Panc1 (cell line): ENCODE results near the gene YAP1. TPM values are rescaled to one million over a fixed set of nuclear protein-coding genes. Genes with fewer than 3 reads are reported as not detected.

Experiments
- ATAC-seq: fragments of 200-7000 bp; cut with Tn5 transposase; 2 replicates; pipeline ENCODE4 v1.9.1; 2020; ENCODE audit warnings: mild to moderate bottlenecking, moderate library complexity
- BruUV-seq: library from RNA; stranded (reverse); fragments of 400-500 nt; replicated peaks from 2 replicates; lab custom pipeline; 2021; lab: Mats Ljungman, UMichigan
- CTCF ChIA-PET: fragments of 300-600 bp; sonication (Branson Sonifier 250); formaldehyde crosslinking; loops from one replicate; lab custom pipeline; 2022; ENCODE audit warnings: antibody characterized with exemption; lab: Charles Lee
- POLR2A ChIA-PET: fragments of 300-600 bp; sonication (Branson Sonifier 250); formaldehyde crosslinking; loops from one replicate; lab custom pipeline; 2022; ENCODE audit warnings: antibody characterized with exemption; lab: Charles Lee
- DNase-seq: peaks from one replicate; pipeline ENCODE4 v3.0.0-alpha.2; 2010; ENCODE audit warnings: low read depth, low spot score
- H3K27ac ChIP-seq: 2 replicates; pipeline ENCODE4 v1.5.1; 2011; ENCODE audit warnings: mild to moderate bottlenecking, low read length, inconsistent platforms
- H3K27me3 ChIP-seq: fragments of 200-500 bp; sonication (Bioruptor generic); 2 replicates; pipeline ENCODE4 v1.6.0; 2014; ENCODE audit warnings: low read length, inconsistent platforms; ENCODE audit not compliant: control insufficient read depth, insufficient read depth
- H3K36me3 ChIP-seq: fragments of 200-500 bp; sonication (Bioruptor generic); 2 replicates; pipeline ENCODE4 v1.5.1; 2014; ENCODE audit warnings: inconsistent platforms, mild to moderate bottlenecking, low read length, moderate library complexity; ENCODE audit not compliant: control insufficient read depth, insufficient read depth
- H3K4me1 ChIP-seq: 2 replicates; pipeline ENCODE4 v1.5.1; 2011; ENCODE audit warnings: inconsistent platforms, mild to moderate bottlenecking, low read length, moderate library complexity; ENCODE audit not compliant: control insufficient read depth, insufficient read depth
- H3K4me3 ChIP-seq, 2 experiments: 2 replicates each; pipeline ENCODE4 v1.5.1; 2011 to 2012; ENCODE audit warnings: low read depth in 2 of 2, low read length in 2 of 2, mild to moderate bottlenecking in 2 of 2, inconsistent platforms in 1 of 2, moderate library complexity in 1 of 2
- H3K9me3 ChIP-seq: fragments of 200-500 bp; sonication (Bioruptor generic); 2 replicates; pipeline ENCODE4 v1.5.1; 2014; ENCODE audit warnings: low read depth, mild to moderate bottlenecking, inconsistent platforms, low read length, moderate library complexity; ENCODE audit not compliant: control insufficient read depth, insufficient read depth
- CTCF ChIP-seq: fragments of 450-650 bp; IDR thresholded peaks from 2 replicates; pipeline ENCODE4 v1.5.1; 2017; ENCODE audit warnings: mild to moderate bottlenecking
- POLR2AphosphoS5 ChIP-seq: IDR thresholded peaks from 2 replicates; pipeline ENCODE4 v1.6.1; 2012; ENCODE audit warnings: mild to moderate bottlenecking, low read depth, low read length, moderate library complexity
- REST ChIP-seq, 2 experiments: IDR thresholded peaks; 2 replicates each; pipeline ENCODE4 v1.6.1; 2011 to 2012; ENCODE audit warnings: low read depth in 2 of 2, control low read depth in 1 of 2, low read length in 1 of 2, mild to moderate bottlenecking in 1 of 2, moderate library complexity in 1 of 2; ENCODE audit not compliant: insufficient read depth in 1 of 2
- SIN3A ChIP-seq: IDR thresholded peaks from 2 replicates; pipeline ENCODE4 v1.6.1; 2012; ENCODE audit warnings: low read depth, mild to moderate bottlenecking, low read length, moderate library complexity, borderline replicate concordance; ENCODE audit not compliant: insufficient read depth
- TCF7L2 ChIP-seq: IDR thresholded peaks from 2 replicates; pipeline ENCODE4 v1.6.1; 2011; ENCODE audit warnings: mild to moderate bottlenecking, low read depth, low read length, inconsistent platforms
- in situ Hi-C: cut with HindIII; loops from 2 replicates; pipeline ENCODE4 v1.10.0; 2016; ENCODE audit warnings: low sequenced_read_pairs, low pct_unique_long_range_greater_than_20kb
- intact Hi-C: fragments of 100-400 bp; cut with micrococcal nuclease; formaldehyde crosslinking; loops from one replicate; pipeline ENCODE4 v1.10.0; 2022; ENCODE audit not compliant: unreplicated experiment
- total RNA-seq: library from RNA; stranded (reverse); gene quantifications from one replicate; pipeline ENCODE4 v1.2.1, GENCODE V29; 2021; ENCODE audit not compliant: unreplicated experiment

YAP1 gene
- total RNA-seq, 1 experiment from 2014 or later = 158 TPM

GRCh38 chr11:102179371-102179770 is 69.1 kb downstream of the YAP1 start:
- no peak overlapping the region for H3K4me3 ChIP-seq
- no peak for ATAC-seq
- H3K27me3 ChIP-seq = no peaks in the 10 kb centered on the region
- H3K4me1 ChIP-seq = peaks cover 6% of the 10 kb centered on the region; the same call in 1 of the 2 replicates
- no peaks in the 10 kb centered on the region for H3K36me3 ChIP-seq
- ChIA-PET POLR2A (no interaction called here), CTCF (no interaction called here)
- BruUV-seq = no TSS peak
- no peak for DNase-seq
- H3K9me3 ChIP-seq = no peaks in the 10 kb centered on the region
- no peak overlapping the region for H3K27ac ChIP-seq
- intact Hi-C loops (no loop called here), in situ Hi-C loops (no loop called here)
- no peak for TF ChIP-seq CTCF
- TF ChIP-seq POLR2AphosphoS5 = no peak
- TF ChIP-seq REST (IDR thresholded peaks at IDR 0.05; ENCODE audit: insufficient read depth in 1 of 2, low read depth in 2 of 2, low read length in 1 of 2) = no peak
- no peak for TF ChIP-seq SIN3A
- TF ChIP-seq TCF7L2 = no peak

GRCh38 chr11:102184269-102184987 is 74.2 kb downstream of the YAP1 start:
- ATAC-seq (peak; percentile 57; the same call in 1 of the 2 replicates), DNase-seq (no peak)
- H3K4me3 ChIP-seq = no peak overlapping the region
- TF ChIP-seq TCF7L2 (no peak), SIN3A (no peak), POLR2AphosphoS5 (no peak), REST (IDR thresholded peaks at IDR 0.05; ENCODE audit: insufficient read depth in 1 of 2, low read depth in 2 of 2, low read length in 1 of 2) (no peak), CTCF (no peak)
- H3K27ac ChIP-seq = no peak overlapping the region
- intact Hi-C loops (no loop called here), in situ Hi-C loops (no loop called here)
- ChIA-PET CTCF (no interaction called here), POLR2A (no interaction called here)
- H3K36me3 ChIP-seq = peaks cover 4% of the 10 kb centered on the region; the same call in 1 of the 2 replicates
- H3K27me3 ChIP-seq = no peaks in the 10 kb centered on the region
- BruUV-seq = no TSS peak
- no peaks in the 10 kb centered on the region for H3K9me3 ChIP-seq
- 0 out of 2 replicates have a peak, but pooled peaks cover 3% of the 10 kb centered on the region for H3K4me1 ChIP-seq
